Fibroblast of lung (primary cell): ENCODE measurements around the gene SPOCK3. TPM values are rescaled to one million over a fixed set of nuclear protein-coding genes. Genes with fewer than 3 reads are reported as not detected.

ENCODE experiments used
- DNase-seq, 2 donors: peaks; one replicate each; pipeline versions ENCODE4 v3.0.0 to v3.0.0-alpha.2; 2010; ENCODE audit warnings: low read depth in 2 of 2
- H2AFZ ChIP-seq: 2 replicates; pipeline ENCODE4 v1.5.1; 2012; ENCODE audit warnings: low read length, control low read depth, inconsistent platforms
- H3K27ac ChIP-seq: 2 replicates; pipeline ENCODE4 v1.5.1; 2011; ENCODE audit warnings: low read length, control low read depth; ENCODE audit not compliant: insufficient read depth
- H3K27me3 ChIP-seq: 2 replicates; pipeline ENCODE4 v1.5.1; 2011; ENCODE audit warnings: mild to moderate bottlenecking, low read length; ENCODE audit not compliant: control insufficient read depth, insufficient read depth
- H3K36me3 ChIP-seq: 2 replicates; pipeline ENCODE4 v1.5.1; 2011; ENCODE audit warnings: low read length; ENCODE audit not compliant: control insufficient read depth, insufficient read depth
- H3K4me1 ChIP-seq: 2 replicates; pipeline ENCODE4 v1.5.1; 2011; ENCODE audit warnings: low read length; ENCODE audit not compliant: control insufficient read depth, insufficient read depth; ENCODE audit errors: extremely low read depth
- H3K4me2 ChIP-seq: 2 replicates; pipeline ENCODE4 v1.5.1; 2011; ENCODE audit warnings: low read length, control low read depth; ENCODE audit not compliant: insufficient read depth; ENCODE audit errors: extremely low read depth
- H3K4me3 ChIP-seq, 4 experiments: fragments of 200-600 bp in 1 of 4; sonication (generic) in 1 of 4; replicated peaks in 1 of 4; 2 replicates each; pipeline ENCODE4 v1.5.1; 2011 to 2016; ENCODE audit warnings: low read length in 4 of 4, low read depth in 3 of 4, mild to moderate bottlenecking in 3 of 4, control low read depth in 2 of 4, inconsistent platforms in 1 of 4, mixed read lengths in 1 of 4; ENCODE audit not compliant: insufficient read depth in 1 of 4; ENCODE audit errors: control extremely low read depth in 1 of 4
- H3K79me2 ChIP-seq: 2 replicates; pipeline ENCODE4 v1.5.1; 2012; ENCODE audit warnings: mild to moderate bottlenecking, low read length, inconsistent platforms; ENCODE audit not compliant: control insufficient read depth, insufficient read depth
- H3K9ac ChIP-seq: 2 replicates; pipeline ENCODE4 v1.5.1; 2011; ENCODE audit warnings: mild to moderate bottlenecking, low read length, control low read depth; ENCODE audit not compliant: insufficient read depth
- H3K9me3 ChIP-seq: 2 replicates; pipeline ENCODE4 v1.5.1; 2012; ENCODE audit warnings: low read depth, low read length; ENCODE audit not compliant: control insufficient read depth, insufficient read depth
- H4K20me1 ChIP-seq: 2 replicates; pipeline ENCODE4 v1.5.1; 2011; ENCODE audit warnings: low read length; ENCODE audit not compliant: control insufficient read depth, insufficient read depth; ENCODE audit errors: extremely low read depth
- CTCF ChIP-seq, 2 donors: IDR thresholded peaks in 1 of 2; conservative IDR thresholded peaks in 1 of 2; 1 replicate in 1 of 2; 2 replicates in 1 of 2; pipeline ENCODE4 v1.5.1; 2011 to 2012; ENCODE audit warnings: low read length in 2 of 2, control low read depth in 1 of 2, inconsistent platforms in 1 of 2, low read depth in 1 of 2, mild to moderate bottlenecking in 1 of 2
- EZH2 ChIP-seq: IDR thresholded peaks from 2 replicates; pipeline ENCODE4 v1.5.1; 2012; ENCODE audit warnings: low read length, control low read depth, mild to moderate bottlenecking; ENCODE audit errors: missing control alignments
- polyA plus RNA-seq, 2 donors: library from polyadenylated mRNA; depleted of rRNA in 1 of 2; stranded (reverse) in 1 of 2; unstranded in 1 of 2; fragments of >200 nt; gene quantifications; 2 replicates each; pipeline ENCODE4 v1.2.1, GENCODE V29; 2011 to 2012; ENCODE audit warnings: missing spikeins in 1 of 2
- total RNA-seq: library from RNA; depleted of rRNA; stranded (reverse); fragments of >200 nt; gene quantifications from 2 replicates; pipeline ENCODE4 v1.2.1, GENCODE V29; 2014

Gene SPOCK3
- total and polyA plus RNA-seq, 2 donors (not counting 1 experiment from before 2014, with no cell fraction given) = under 0.01 to 0.08 TPM

GRCh38 chr4:167084321-167084720 lies 150.0 kb downstream of the SPOCK3 start:
- Histone ChIP-seq H3K27ac (no peak overlapping the region), H2AFZ (no peak overlapping the region), H3K27me3 (no peaks in the 10 kb centered on the region), H3K79me2 (no peaks in the 10 kb centered on the region), H3K9ac (no peak overlapping the region), H3K4me2 (no peak overlapping the region), H3K36me3 (no peaks in the 10 kb centered on the region), H3K4me1 (no peaks in the 10 kb centered on the region), H4K20me1 (no peaks in the 10 kb centered on the region), H3K4me3 (no peak overlapping the region), H3K9me3 (no peaks in the 10 kb centered on the region)
- TF ChIP-seq EZH2 (no peak), CTCF (conservative IDR thresholded peaks at IDR 0.05 in 1 of 2, IDR thresholded peaks at IDR 0.05 in 1 of 2; ENCODE audit: low read depth in 1 of 2, low read length in 2 of 2) (no peak)
- no peak for DNase-seq

GRCh38 chr4:167079762-167080161 lies 154.5 kb downstream of the SPOCK3 start:
- Histone ChIP-seq H3K79me2 (no peaks in the 10 kb centered on the region), H3K27ac (no peak overlapping the region), H3K4me3 (no peak overlapping the region), H3K4me2 (no peak overlapping the region), H4K20me1 (no peaks in the 10 kb centered on the region), H3K27me3 (no peaks in the 10 kb centered on the region), H2AFZ (no peak overlapping the region), H3K9me3 (no peaks in the 10 kb centered on the region), H3K9ac (no peak overlapping the region), H3K4me1 (no peaks in the 10 kb centered on the region), H3K36me3 (no peaks in the 10 kb centered on the region)
- TF ChIP-seq EZH2 (no peak), CTCF (conservative IDR thresholded peaks at IDR 0.05 in 1 of 2, IDR thresholded peaks at IDR 0.05 in 1 of 2; ENCODE audit: low read depth in 1 of 2, low read length in 2 of 2) (no peak)
- no peak for DNase-seq

GRCh38 chr4:167052631-167053091 lies 181.6 kb downstream of the SPOCK3 start:
- Histone ChIP-seq H3K4me2 (no peak overlapping the region), H2AFZ (no peak overlapping the region), H3K4me1 (no peaks in the 10 kb centered on the region), H3K79me2 (no peaks in the 10 kb centered on the region), H3K27me3 (no peaks in the 10 kb centered on the region), H3K9me3 (no peaks in the 10 kb centered on the region), H3K4me3 (no peak overlapping the region), H3K27ac (no peak overlapping the region), H3K9ac (no peak overlapping the region), H4K20me1 (no peaks in the 10 kb centered on the region), H3K36me3 (no peaks in the 10 kb centered on the region)
- TF ChIP-seq EZH2 = no peak
- TF ChIP-seq CTCF (conservative IDR thresholded peaks at IDR 0.05 in 1 of 2, IDR thresholded peaks at IDR 0.05 in 1 of 2; ENCODE audit: low read depth in 1 of 2, low read length in 2 of 2) = no peak
- DNase-seq = no peak
